ENCODE data around the gene SURF2. TPM values are rescaled to one million over a fixed set of nuclear protein-coding genes. Genes with fewer than 3 reads are reported as not detected.

Gene SURF2
- total and polyA plus RNA-seq, 2 donors (not counting 3 experiments of a cell fraction or from before 2014, with no cell fraction given), result 10.6 to 14.2 TPM

DNA sequence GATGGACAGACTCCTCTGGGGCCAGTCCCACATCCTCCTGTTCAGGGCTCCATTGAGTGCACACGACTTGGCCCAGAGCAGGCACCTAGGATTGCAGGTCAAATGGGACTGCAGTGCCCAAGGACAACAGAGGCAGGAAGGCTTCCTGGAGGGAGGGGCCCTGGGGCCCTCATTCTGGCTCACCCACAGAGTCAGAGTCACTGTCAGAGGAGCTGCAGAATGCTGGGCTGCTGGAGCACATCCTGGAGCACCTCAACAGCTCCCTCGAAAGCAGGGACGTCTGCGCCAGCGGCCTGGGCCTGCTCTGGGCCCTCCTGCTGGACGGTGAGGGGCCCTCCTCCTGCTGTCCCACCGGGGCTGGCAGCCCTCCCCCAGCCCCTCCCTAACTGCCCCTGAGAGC, 46.3 kb downstream of the SURF2 start:
- Histone ChIP-seq H3K79me2 (ENCODE audit: control insufficient read depth, insufficient read depth, low read length) (no peaks in the 10 kb centered on the region), H2AFZ (ENCODE audit: low read depth, low read length) (no peak overlapping the region), H3K27ac (ENCODE audit: insufficient read depth, low read depth, low read length) (no peak overlapping the region), H3K9me1 (replicated peaks; ENCODE audit: control insufficient read depth, extremely low read depth, insufficient read depth, low read length) (no peaks in the 10 kb centered on the region), H3K4me1 (ENCODE audit: control insufficient read depth, extremely low read depth, insufficient read depth, low read length) (peaks cover 6% of the 10 kb centered on the region), H4K20me1 (replicated peaks; ENCODE audit: control insufficient read depth, extremely low read depth, insufficient read depth, low read length) (no peaks in the 10 kb centered on the region), H3K9me3 (replicated peaks; ENCODE audit: control insufficient read depth, insufficient read depth, low read length) (no peaks in the 10 kb centered on the region), H3K4me2 (ENCODE audit: insufficient read depth, low read length) (no peak overlapping the region), H3K9ac (replicated peaks; ENCODE audit: extremely low read depth, insufficient read depth, low read length) (no peak overlapping the region), H3K27me3 (ENCODE audit: control insufficient read depth in 2 of 2, insufficient read depth in 2 of 2, low read length in 2 of 2) (peaks cover 0 to 2% of the 10 kb centered on the region in 2 experiments), H3K36me3 (ENCODE audit: control insufficient read depth in 2 of 2, extremely low read depth in 1 of 2, insufficient read depth in 2 of 2, low read length in 2 of 2) (peaks cover 2 to 22% of the 10 kb centered on the region in 2 experiments), H3K4me3 (replicated peaks in 1 of 3; ENCODE audit: insufficient read depth in 1 of 3, low read depth in 1 of 3, low read length in 3 of 3) (no peak overlapping the region)
- CTCF ChIA-PET, result no interaction called here
- DNase-seq (ENCODE audit: low read depth, low spot score) (no peak), FAIRE-seq (no peak)
- POLR2A ChIA-PET, result no interaction called here
- BruUV-seq (replicated peaks), result no TSS peak
- dilution Hi-C loops (cut with MboI; ENCODE audit: extremely low pct_ligation_motif_present, low sequenced_read_pairs), result no loop called here
- no peak for TF ChIP-seq JUN (IDR thresholded peaks at IDR 0.05; ENCODE audit: borderline replicate concordance, insufficient read depth, insufficient read length, low read depth)
- TF ChIP-seq GATA2 (IDR thresholded peaks at IDR 0.05; ENCODE audit: insufficient read depth, insufficient read length, low read depth, low read length), result no peak
- TF ChIP-seq, protein P1, sequence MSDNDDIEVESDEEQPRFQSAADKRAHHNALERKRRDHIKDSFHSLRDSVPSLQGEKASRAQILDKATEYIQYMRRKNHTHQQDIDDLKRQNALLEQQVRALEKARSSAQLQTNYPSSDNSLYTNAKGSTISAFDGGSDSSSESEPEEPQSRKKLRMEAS (IDR thresholded peaks at IDR 0.05; ENCODE audit: insufficient read depth, insufficient read length), result no peak
- no peak for TF ChIP-seq FOS (IDR thresholded peaks at IDR 0.05; ENCODE audit: borderline replicate concordance, insufficient read depth, low read length)
- TF ChIP-seq MYC (IDR thresholded peaks at IDR 0.05; ENCODE audit: low read depth, low read length), result no peak
- TF ChIP-seq, protein P2, sequence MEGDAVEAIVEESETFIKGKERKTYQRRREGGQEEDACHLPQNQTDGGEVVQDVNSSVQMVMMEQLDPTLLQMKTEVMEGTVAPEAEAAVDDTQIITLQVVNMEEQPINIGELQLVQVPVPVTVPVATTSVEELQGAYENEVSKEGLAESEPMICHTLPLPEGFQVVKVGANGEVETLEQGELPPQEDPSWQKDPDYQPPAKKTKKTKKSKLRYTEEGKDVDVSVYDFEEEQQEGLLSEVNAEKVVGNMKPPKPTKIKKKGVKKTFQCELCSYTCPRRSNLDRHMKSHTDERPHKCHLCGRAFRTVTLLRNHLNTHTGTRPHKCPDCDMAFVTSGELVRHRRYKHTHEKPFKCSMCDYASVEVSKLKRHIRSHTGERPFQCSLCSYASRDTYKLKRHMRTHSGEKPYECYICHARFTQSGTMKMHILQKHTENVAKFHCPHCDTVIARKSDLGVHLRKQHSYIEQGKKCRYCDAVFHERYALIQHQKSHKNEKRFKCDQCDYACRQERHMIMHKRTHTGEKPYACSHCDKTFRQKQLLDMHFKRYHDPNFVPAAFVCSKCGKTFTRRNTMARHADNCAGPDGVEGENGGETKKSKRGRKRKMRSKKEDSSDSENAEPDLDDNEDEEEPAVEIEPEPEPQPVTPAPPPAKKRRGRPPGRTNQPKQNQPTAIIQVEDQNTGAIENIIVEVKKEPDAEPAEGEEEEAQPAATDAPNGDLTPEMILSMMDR (IDR thresholded peaks at IDR 0.05; ENCODE audit: extremely low read depth in 1 of 2, insufficient read depth in 1 of 2, low read depth in 1 of 2, low read length in 2 of 2), result no peak
- no peak for TF ChIP-seq POLR2A (IDR thresholded peaks at IDR 0.05; ENCODE audit: low read depth, low read length)
- no peak for TF ChIP-seq EZH2 (IDR thresholded peaks at IDR 0.05; ENCODE audit: borderline replicate concordance, low read depth, low read length, severe bottlenecking)
- no peak for TF ChIP-seq POLR2AphosphoS5 (IDR thresholded peaks at IDR 0.05; ENCODE audit: insufficient read depth, low read depth, low read length)
- intact Hi-C loops (cut with micrococcal nuclease), result no loop called here
